AML-193 (cell line): Measurements from ENCODE around the gene TRIB2.

ENCODE experiments used
- DNase-seq, 2 experiments: peaks; one replicate each; lab custom pipeline; 2025; lab: John Stamatoyannopoulos, UW

TRIB2 gene

DNA sequence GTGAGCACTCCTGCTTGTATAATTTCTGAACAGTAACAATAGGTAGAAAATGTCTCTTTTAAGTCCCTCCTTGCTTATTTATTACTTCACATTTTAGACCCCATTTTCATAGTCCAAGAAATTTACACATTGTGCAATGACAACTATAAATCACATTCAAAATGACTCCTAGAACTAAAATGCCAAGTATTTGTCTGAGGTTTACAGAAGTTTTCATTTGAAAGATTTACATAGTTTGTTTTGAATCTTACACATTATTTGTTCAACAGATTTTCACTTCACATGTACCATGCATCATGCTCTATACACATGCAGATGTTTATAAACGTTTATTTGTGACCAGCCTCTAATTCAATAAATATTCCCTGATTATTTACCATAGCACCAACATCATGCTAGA is 15.7 kb upstream of the TRIB2 start:
- no peak for DNase-seq

DNA sequence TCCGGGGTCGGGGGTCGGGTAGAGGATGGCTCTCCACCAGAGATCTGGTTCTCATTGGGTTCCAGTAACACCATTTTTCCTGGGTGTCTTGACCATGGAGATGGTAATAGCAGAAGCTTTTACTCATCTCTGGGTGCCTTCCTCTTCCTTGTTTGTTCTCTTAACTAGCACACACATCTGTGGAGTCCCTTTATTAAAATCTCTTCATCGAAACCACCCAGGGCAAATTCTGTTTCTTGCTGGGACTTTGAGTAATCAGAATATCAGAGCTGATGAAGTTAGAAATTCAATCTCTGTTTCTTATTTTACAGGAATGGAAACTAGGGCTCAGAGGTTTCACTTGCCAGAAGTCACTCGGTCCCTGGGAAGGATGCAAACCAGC is 15.0 kb upstream of the TRIB2 start:
- no peak for DNase-seq

DNA sequence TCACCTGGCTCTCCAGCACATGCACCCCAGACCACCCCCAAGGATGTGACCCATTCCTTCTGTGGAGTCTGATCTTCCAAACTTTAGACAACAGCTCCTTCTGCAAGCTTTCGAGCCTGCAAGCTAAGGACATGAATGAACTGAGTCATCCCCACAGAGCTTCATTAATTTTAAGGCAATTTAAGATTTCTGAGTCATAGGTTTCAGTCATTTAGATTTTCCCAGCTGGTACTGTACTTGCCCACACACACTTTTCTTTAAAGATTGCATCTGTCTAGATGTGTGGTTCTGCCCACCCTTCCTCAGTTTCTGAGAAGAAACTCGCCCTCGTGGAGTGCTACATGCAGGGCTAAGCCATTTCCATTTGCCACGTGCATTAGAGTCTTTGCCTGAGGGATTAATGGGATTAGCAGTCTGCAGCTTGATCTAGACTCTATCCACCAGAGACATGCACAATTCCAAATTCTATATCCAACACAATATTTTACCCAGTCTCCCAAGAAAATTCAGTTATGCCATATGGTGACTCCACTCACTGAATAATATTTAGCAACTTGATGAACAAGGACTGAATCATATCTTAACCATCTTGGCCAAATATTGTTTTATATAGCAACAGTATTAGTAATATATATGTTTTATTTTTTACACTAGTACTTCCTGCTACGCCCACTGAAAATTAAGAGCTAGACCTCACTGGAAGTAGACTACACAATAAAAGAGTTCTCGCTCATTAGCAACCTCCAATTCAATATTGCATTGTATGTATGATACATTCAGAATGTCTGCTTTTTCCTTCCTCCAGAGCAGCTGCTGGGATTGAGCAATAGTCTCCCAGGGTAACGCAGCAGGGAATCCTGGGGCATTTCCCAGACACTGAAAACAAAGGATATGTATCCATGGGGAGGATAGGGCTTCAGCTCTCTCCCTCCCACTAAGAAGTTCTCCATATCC is 14.3 kb upstream of the TRIB2 start:
- no peak for DNase-seq

DNA sequence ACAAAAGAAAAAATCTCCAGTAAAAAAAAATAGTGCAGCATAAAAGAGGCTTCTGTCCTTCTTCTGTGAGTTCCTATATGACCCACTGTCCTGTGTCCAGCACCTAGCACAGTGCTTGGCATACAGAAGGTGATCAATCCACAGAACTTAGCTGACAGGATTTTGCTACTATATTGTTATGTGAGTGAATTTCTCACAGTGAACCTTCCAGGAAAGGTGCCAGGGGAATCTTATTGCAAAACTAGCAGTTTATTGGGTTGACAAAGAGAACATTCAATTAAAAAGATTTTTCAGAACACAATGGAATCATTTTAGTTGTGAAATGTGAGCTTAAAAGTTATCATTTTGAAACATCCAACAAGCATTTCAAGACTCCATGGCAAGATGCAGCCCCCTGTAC is 12.4 kb upstream of the TRIB2 start:
- no peak for DNase-seq

DNA sequence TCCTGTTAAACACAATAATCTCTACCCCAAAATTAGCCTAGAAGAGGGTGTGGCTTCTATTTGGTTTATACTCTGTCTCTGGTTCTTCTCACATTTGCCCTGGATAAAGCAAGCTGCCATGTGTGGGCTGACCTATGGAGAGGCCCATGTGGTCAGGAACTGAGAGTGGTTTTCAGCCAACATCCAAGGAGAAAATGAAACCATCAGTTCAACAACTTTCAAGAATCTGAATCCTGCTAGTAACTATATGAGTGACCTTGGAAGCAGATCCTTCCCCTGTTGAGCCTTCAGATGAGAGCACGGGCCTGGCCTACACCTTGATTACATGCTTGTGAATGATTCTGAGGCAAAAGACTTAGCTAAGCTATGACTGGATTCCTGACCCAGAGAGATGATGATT is 11.5 kb upstream of the TRIB2 start:
- DNase-seq = no peak

DNA sequence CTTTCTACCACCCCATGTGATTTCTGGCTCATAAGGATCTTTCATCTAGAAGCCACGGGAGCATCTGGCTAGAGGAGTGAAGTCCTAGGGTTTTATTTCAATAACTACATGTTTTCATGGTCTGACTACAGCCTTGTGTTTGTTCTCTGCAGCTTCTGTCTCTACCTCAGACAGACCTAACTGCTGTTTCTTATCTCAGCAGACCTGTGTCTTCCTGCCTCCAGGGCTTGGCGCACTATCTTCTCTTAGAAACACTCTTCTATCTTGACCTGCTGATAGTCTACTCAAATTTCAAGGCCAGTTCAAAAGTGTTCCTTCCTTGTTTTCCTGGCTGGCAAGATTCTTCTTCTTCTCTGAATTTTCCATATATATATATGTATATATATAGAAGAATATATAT is 11.0 kb upstream of the TRIB2 start:
- no peak for DNase-seq

DNA sequence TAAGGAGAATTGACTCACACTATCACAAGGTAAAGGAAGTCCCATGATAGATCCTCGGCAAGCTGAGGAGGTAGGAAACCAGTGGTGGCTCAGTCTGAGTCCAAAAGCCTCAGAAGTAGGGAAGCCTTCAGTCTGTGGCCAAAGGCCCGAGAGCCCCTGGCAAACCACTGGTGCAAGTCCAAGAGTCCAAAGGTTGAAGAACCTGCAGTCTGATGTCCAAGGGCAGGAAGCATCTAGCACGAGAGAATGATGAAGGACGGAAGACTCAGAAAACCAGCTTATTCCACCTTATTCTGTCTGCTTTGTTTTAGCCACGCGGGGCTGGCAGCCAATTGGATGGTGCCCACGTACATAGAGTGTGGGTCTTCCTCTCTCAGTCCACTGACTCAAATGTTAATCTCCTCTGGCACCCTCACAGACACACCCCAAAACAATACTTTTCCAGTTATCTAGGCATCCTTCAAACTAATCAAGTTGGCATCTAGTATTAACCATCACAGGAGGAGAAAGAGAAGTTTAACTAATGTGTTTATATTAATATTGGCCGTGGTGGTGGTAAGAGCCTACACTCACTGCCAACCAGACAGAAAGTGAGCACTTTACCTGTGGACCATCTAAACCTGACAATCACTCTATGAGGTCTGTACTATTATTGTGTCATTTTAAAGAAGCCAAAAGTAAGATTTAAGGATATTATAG is 8.1 kb upstream of the TRIB2 start:
- no peak for DNase-seq

DNA sequence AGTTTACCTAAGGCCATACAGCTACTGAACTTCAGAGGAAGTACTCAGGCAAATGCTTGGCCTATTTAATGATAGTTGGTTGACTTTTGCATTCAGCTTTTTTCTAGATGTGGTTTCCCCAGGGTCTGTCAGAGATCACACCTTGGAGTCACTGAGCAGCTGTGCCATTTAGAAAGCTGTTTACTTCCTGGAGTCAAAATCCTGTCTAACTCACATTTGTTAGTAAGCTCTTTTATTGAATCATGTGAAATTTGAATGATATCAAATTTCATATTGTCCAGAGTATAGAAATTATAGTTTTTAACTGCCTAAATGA is 7.6 kb upstream of the TRIB2 start:
- no peak for DNase-seq

DNA sequence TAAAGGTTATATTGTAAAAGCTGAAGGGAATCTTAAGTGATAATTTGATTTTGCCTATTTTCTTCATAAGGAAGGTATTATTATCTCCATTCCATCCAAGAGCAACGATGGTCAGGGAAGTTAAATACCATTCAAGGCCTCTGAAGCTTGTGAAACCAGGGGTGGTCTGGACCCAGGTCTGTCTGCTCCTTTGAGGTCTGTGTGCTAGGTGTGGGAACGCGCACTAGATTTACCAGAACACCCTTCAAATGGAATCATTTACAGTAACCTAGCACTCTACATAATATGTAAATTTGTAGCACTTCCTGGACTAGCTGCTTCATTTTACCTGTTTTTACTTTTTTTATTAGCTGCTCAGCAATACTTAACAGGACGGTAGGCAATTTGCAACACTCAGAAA is 6.4 kb upstream of the TRIB2 start:
- DNase-seq = no peak

DNA sequence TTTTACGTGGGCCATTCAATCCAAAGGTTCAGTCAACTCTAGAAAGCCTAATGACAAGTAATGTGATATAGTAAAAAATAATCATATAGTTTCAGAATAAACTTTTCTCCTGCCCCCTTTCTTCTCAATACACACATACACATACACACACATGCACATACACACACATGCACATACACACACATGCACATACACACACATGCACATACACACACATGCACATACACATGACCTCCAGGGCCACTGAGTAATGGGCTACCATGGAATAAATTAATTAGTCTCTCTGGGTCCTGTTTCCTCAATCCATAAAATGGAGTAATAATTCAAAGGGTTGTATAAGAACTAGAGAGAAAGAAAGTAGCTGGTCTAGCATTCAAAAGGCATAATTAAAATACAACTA is 5.4 kb upstream of the TRIB2 start:
- no peak for DNase-seq

DNA sequence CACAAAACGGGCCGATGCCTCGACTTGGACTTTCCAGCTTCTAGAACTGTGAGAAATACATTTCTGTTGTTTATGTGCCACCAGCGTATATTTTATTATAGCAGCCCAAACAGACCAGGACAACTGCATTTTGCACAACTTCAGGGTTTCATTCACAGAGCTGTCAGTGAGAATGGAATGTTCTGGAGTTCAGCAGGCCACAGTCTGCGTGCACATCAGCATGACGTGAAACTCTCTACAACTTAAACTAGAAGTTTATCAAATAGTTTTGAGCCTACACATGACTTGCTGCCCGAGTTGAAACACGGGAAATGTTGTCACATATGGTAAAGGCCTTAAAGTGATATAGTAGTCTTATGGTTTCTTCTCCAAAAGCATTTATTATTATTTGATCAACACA is 3.9 kb upstream of the TRIB2 start:
- DNase-seq = no peak

DNA sequence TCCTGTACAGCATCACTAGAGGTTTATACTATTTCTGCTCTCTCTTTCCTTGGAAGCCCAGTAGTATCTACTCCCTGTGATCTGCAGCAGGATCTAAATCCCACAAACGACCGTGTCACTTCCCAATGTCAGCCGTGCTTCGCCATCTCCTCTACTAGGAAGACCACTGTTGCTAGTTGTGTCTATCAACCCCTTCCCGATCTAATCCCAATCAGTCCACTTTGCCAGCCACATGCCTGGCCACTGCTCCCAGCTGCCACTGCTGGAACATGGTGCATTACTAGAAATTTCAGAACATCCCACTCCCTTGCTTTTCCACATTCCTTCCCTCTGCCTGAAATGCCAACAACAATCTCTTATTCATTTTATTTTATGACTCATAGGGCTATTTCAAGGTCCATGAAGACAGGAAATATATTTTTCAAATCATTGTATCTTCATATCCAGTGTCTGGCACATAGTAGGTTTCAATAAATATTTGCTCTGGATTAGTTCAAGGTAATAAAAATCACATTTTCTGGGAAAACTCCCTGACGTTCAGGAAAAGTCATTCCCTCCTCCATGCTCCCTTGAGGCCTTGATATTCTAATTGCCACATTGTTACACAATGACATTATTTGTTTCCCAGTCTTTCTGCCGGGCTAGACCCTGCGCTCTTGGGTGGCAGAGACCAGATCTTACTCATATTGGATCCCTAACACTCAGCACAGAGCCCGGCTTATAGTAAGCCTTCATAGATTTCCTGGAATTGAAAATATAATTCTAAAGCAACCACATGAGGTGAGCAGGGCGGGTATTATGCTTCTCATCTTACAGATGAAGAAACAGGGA is 2.1 kb upstream of the TRIB2 start:
- DNase-seq = no peak

DNA sequence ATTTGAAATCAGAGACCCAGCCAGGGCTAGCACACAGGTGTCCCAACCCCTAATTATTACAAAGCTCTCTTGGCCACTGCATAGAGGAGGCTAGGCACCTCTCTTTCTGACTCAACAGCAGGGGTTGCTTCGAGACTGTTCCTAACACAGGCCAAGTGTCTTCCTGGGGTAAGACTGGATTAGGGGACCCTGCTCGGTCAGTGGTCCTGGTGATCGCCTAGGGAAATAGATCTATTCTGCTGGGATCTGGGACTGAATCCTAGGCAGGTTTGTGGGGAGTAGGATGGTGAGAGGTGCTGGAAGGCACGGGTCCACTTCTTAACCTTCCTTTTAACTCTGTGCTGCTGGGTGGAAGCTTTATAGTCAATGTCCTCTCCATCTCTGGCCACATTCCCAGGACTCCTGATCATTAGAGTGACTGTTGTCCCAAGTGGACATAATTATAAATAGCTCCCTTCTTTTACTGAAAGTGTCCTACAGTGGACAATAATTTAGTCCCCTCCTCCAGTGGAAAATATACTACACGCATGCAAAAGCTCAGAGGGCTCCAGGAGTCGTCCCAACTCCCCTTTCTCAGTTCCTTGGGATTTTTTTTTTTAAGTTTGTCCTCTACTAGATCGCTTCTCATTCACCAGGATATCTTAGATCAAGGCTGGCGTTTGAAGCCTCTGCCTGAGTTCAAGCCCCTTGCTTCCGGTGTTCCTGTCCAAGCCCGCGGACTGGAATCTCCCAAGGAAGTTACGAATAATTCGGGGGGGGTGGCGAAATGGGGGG is 1.3 kb upstream of the TRIB2 start:
- no peak for DNase-seq

DNA sequence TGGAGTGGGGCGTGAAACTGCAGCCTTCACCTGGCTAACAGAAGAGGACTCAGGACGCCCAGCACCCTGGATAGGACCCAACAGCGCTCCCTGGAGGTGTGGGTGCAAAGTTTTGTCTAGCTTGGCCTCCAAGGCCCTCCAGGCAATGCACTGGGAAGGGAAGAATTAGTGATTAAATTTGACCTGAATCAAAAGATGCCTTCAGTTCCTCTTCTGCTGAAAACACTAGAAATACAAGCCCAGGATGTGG is 779 bp upstream of the TRIB2 start:
- peak; percentile 63 to 65 for DNase-seq

DNA sequence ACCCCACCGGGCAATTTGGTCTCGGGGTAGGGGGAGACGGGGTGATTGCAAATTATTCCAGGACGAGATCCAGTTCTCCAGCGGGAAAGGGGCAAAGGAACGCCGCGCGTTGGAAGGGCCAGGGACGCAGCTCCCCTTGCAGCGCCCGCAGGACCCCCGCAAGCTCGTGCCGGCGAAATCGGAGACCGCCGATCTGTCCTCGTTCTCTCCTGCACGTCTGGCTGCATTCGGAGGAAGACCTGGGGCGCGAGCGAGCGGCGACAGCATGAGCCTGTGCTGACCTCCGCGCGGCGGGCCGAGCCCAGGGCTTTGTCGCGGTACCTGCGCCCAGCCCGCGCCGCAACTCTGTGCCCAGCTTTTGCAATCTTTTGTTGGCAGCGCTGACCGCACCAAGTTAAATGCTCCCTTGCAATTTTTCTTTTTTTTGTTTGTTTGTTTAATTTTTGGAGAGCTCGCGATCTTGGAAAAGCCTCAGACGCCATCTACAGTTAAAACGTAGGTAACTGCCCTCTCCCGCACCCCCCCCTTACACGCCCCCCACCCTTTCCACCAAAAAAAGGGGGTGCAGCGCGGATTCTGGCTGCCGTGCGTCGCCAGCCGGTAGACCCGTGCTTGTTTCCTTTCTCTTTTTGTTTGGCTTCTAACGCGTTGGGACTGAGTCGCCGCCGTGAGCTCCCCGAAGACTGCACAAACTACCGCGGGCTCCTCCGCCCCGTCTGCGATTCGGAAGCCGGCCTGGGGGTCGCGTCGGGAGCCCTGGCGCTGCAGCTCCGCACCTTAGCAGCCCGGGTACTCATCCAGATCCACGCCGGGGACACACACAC is 667 bp downstream of the TRIB2 start:
- peak; percentile 10 to 29 for DNase-seq

DNA sequence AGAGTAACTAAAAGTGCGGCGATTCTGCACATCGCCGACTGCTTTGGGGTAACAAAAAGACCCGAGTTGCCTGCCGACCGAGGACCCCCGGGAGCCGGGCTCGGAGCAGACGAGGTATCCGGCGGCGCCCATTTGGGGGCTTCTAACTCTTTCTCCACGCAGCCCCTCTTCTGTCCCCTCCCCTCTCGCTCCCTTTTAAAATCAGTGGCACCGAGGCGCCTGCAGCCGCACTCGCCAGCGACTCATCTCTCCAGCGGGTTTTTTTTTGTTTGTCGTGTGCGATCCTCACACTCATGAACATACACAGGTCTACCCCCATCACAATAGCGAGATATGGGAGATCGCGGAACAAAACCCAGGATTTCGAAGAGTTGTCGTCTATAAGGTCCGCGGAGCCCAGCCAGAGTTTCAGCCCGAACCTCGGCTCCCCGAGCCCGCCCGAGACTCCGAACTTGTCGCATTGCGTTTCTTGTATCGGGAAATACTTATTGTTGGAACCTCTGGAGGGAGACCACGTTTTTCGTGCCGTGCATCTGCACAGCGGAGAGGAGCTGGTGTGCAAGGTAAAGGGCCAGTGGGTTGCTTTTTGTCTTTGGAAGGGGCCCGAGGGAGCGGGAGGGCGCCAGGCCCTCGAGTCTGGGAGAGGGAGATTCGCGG is 1.4 kb downstream of the TRIB2 start:
- no peak for DNase-seq

DNA sequence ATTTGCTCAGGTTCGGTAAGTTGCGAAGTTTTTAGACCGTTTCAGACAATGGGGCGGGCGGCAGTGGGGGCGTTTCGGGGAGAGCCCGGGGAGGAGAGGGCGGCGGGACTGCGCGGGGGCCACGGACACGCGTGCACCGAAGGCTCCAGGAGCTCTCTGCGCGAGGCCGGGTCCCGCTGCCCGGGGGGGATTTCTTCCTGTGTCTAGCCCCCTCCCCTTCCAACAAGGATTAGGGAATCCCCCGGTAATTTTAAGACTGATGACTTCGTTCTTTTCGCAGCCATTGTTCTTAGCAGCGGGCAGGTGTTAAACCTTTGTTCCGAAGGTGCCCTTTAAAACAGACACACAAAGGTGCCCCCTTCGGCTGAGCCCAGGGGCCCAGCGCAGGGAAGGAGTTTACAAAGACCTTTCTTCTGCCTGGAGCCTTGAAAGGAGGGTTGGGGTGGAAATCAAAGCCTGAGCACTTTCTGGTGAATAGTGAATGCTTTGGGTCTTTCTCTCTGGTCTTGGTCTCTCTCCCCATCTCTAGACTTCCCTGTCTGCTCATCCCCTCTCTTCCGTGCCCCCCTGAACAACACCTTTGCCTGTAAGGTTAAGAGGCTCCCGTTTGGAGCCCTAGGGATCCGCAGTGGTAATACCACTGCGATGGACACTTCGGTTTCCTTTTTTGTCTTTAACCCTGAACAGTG is 2.1 kb downstream of the TRIB2 start:
- DNase-seq = no peak

DNA sequence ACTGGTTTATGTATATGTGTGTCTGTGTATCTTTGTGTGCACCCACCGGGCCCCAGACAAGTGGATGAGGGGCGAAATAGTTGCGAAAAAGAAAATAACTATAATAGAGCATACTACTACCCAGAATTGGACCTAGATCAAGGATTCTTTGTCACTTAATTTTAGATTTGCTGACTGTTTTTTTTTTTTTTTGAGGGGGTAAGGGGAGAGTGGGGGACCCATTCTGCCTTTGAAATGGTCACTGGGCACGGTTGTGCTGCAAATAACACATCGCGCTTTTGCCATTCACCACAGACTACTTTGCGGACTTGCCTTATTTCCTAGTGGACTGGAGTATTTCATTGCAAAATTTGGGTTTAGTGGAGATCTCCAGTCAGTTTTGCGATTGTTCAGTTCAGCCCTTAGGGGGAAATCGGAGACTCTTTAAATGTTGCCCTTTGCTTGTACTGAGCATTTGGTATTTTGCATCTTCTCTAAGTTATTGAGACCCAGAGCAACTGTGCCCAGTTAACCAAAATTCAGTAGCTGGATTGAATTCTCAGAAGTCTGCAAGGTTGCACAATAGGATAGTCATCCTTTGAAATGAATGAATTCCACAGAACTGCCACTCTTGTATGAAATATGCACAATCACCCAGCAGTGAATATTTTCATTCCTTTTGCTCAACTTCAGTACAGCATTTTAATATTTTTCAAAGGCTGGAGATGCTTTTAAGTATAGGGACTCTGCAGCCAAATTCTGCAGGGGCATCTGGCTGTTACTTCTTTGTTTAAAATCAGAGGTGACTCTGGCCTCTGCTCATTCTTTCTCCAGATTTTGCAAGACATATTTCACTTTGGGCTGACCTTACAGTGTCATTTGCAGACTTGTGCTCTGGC is 2.9 kb downstream of the TRIB2 start:
- no peak for DNase-seq

DNA sequence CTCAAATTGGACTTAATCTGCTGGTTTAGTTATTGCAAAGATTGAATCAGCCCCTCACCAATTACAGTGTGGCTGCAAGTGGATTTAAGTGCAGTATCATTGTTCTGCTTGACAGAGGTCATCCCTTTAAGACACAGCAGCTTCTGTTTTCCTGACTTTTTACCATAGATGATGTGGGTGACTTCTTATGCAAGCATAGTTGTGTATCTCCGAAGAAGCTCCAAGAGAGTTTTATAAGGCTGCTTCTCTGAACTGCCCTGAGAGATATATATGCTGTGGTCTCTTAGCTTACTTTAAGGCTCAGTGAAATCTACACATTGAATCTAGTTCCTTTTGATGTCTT is 3.5 kb downstream of the TRIB2 start:
- DNase-seq = no peak
